HepG2 (cell line): Measurements from ENCODE around the gene TALDO1. TPM values are rescaled to one million over a fixed set of nuclear protein-coding genes. Genes with fewer than 3 reads are reported as not detected.
A peak's percentile ranks its signal among the peaks of the same experiment; 100 is the strongest.

Experiments
- ARID2 ChIP-seq: sonication (generic); formaldehyde crosslinking; IDR thresholded peaks from 2 replicates; pipeline ENCODE4 v1.8.1; 2022; ENCODE audit warnings: mild to moderate bottlenecking, missing genetic modification reagents, borderline replicate concordance
- ATF4 ChIP-seq, 2 experiments: fragments of 450-650 bp in 1 of 2; sonication (generic) in 1 of 2; formaldehyde crosslinking; IDR thresholded peaks; 2 replicates each; pipeline versions ENCODE4 v1.5.0 to v1.8.0; 2020 to 2022; ENCODE audit warnings: mild to moderate bottlenecking in 1 of 2, missing genetic modification reagents in 1 of 2
- FLYWCH1 ChIP-seq: sonication (generic); formaldehyde crosslinking; IDR thresholded peaks from 2 replicates; pipeline ENCODE4 v1.8.1; 2023; ENCODE audit warnings: mild to moderate bottlenecking, missing genetic modification reagents
- GMEB1 ChIP-seq: sonication (generic); formaldehyde crosslinking; IDR thresholded peaks from 2 replicates; pipeline ENCODE4 v1.5.1; 2020; ENCODE audit warnings: missing genetic modification reagents, mild to moderate bottlenecking, borderline replicate concordance
- HNF4G ChIP-seq, 2 experiments: sonication (generic) in 1 of 2; formaldehyde crosslinking in 1 of 2; IDR thresholded peaks; 2 replicates each; pipeline versions ENCODE4 v1.4.0 to v1.6.1; 2011 to 2020; ENCODE audit warnings: borderline replicate concordance in 2 of 2, low read depth in 2 of 2, mild to moderate bottlenecking in 2 of 2, low read length in 1 of 2, missing genetic modification reagents in 1 of 2, moderate library complexity in 1 of 2
- KDM5B ChIP-seq: sonication (generic); formaldehyde crosslinking; IDR thresholded peaks from 2 replicates; pipeline ENCODE4 v1.4.0; 2020; ENCODE audit warnings: missing genetic modification reagents, mild to moderate bottlenecking, borderline replicate concordance
- MNT ChIP-seq: fragments of 450-650 bp; IDR thresholded peaks from 2 replicates; pipeline ENCODE4 v1.6.1; 2016
- NFYC ChIP-seq: IDR thresholded peaks from 2 replicates; pipeline ENCODE4 v1.6.1; 2016; ENCODE audit warnings: missing genetic modification reagents, missing compliant biosample characterization
- RBFOX2 ChIP-seq: fragments of 200-400 bp; formaldehyde crosslinking; IDR thresholded peaks from 2 replicates; pipeline ENCODE4 v1.6.1; 2017; ENCODE audit warnings: low read depth, mild to moderate bottlenecking, low read length
- SIX4 ChIP-seq: sonication (generic); formaldehyde crosslinking; IDR thresholded peaks from 2 replicates; pipeline ENCODE4 v1.4.0; 2020; ENCODE audit warnings: missing genetic modification reagents
- TCF7L2 ChIP-seq: IDR thresholded peaks from 2 replicates; pipeline ENCODE4 v1.6.1; 2011; ENCODE audit warnings: mild to moderate bottlenecking, low read depth, low read length, moderate library complexity
- TFE3 ChIP-seq: IDR thresholded peaks from 2 replicates; pipeline ENCODE4 v1.6.1; 2016
- YY1 ChIP-seq: IDR thresholded peaks from 2 replicates; pipeline ENCODE4 v1.6.1; 2011; ENCODE audit warnings: low read length, low read depth, moderate library complexity, mild to moderate bottlenecking; ENCODE audit not compliant: insufficient read depth, insufficient replicate concordance
- ZNF24 ChIP-seq: fragments of 450-650 bp; IDR thresholded peaks from 2 replicates; pipeline ENCODE4 v1.6.1; 2017; ENCODE audit warnings: antibody characterized with exemption, mild to moderate bottlenecking
- ZNF274 ChIP-seq: sonication (generic); formaldehyde crosslinking; IDR thresholded peaks from 2 replicates; pipeline ENCODE4 v1.5.1; 2020; ENCODE audit warnings: mild to moderate bottlenecking, missing genetic modification reagents
- ZNF562 ChIP-seq: sonication (generic); formaldehyde crosslinking; IDR thresholded peaks from 2 replicates; pipeline ENCODE4 v1.8.0; 2022; ENCODE audit warnings: missing genetic modification reagents, borderline replicate concordance
- polyA plus RNA-seq, 8 experiments: library from polyadenylated mRNA; depleted of rRNA in 3 of 8; stranded (reverse) in 7 of 8; unstranded in 1 of 8; fragments of >200 nt; fragmentation: Illumina TruSeq in 4 of 8; extraction: Trizol in 4 of 8; gene quantifications; 2 replicates each; pipeline versions ENCODE4 v1.2.1 to v1.2.3, GENCODE V29; 2011 to 2016; ENCODE audit warnings: low read depth in 4 of 8, missing spikeins in 1 of 8, mixed read lengths in 1 of 8; ENCODE audit not compliant: insufficient read depth in 1 of 8
- total RNA-seq, 5 experiments: library from RNA; depleted of rRNA; stranded (reverse); fragments of >200 nt; fragmentation: Illumina TruSeq; extraction: Trizol; gene quantifications; 2 replicates each; pipeline ENCODE4 v1.2.3, GENCODE V29; 2016; ENCODE audit warnings: low read depth in 1 of 5
- TF ChIP-seq, protein P1 (sequence below): sonication (generic); formaldehyde crosslinking; IDR thresholded peaks from 2 replicates; pipeline ENCODE4 v1.4.0; 2020; ENCODE audit warnings: missing genetic modification reagents, borderline replicate concordance
- TF ChIP-seq, protein P2 (sequence below): sonication (generic); formaldehyde crosslinking; IDR thresholded peaks from 2 replicates; pipeline ENCODE4 v1.4.0; 2020; ENCODE audit warnings: missing genetic modification reagents

TALDO1 gene
- total and polyA plus RNA-seq, 2 of the 13 experiments (the other 11 are each of a cell fraction or from before 2014, with no cell fraction given): 107 to 240 TPM

- TF ChIP-seq MNT (no peak), ATF4 (CRISPR knock-in tag; IDR thresholded peaks at IDR 0.05) (no peak), YY1 (no peak), ZNF24 (no peak), SIX4 (no peak), TFE3 (CRISPR knock-in tag) (peak; percentile 44), RBFOX2 (peak; percentile 89), GMEB1 (CRISPR knock-in tag) (no peak), FLYWCH1 (CRISPR knock-in tag) (peak; percentile 39; the same call in 1 of the 2 replicates), HNF4G (IDR thresholded peaks at IDR 0.05; ENCODE audit: borderline replicate concordance, low read depth, low read length) (no peak), HNF4G (CRISPR knock-in tag; IDR thresholded peaks at IDR 0.05; ENCODE audit: borderline replicate concordance, low read depth) (no peak), NFYC (CRISPR knock-in tag) (no peak), KDM5B (CRISPR knock-in tag) (peak; percentile 81; the same call in 1 of the 2 replicates), ZNF562 (no peak), ARID2 (no peak; the same call in 1 of the 2 replicates), ZNF274 (CRISPR knock-in tag) (no peak), TCF7L2 (no peak)
- TF ChIP-seq, protein P1, sequence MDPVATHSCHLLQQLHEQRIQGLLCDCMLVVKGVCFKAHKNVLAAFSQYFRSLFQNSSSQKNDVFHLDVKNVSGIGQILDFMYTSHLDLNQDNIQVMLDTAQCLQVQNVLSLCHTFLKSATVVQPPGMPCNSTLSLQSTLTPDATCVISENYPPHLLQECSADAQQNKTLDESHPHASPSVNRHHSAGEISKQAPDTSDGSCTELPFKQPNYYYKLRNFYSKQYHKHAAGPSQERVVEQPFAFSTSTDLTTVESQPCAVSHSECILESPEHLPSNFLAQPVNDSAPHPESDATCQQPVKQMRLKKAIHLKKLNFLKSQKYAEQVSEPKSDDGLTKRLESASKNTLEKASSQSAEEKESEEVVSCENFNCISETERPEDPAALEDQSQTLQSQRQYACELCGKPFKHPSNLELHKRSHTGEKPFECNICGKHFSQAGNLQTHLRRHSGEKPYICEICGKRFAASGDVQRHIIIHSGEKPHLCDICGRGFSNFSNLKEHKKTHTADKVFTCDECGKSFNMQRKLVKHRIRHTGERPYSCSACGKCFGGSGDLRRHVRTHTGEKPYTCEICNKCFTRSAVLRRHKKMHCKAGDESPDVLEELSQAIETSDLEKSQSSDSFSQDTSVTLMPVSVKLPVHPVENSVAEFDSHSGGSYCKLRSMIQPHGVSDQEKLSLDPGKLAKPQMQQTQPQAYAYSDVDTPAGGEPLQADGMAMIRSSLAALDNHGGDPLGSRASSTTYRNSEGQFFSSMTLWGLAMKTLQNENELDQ (CRISPR knock-in tag): no peak
- TF ChIP-seq, protein P2, sequence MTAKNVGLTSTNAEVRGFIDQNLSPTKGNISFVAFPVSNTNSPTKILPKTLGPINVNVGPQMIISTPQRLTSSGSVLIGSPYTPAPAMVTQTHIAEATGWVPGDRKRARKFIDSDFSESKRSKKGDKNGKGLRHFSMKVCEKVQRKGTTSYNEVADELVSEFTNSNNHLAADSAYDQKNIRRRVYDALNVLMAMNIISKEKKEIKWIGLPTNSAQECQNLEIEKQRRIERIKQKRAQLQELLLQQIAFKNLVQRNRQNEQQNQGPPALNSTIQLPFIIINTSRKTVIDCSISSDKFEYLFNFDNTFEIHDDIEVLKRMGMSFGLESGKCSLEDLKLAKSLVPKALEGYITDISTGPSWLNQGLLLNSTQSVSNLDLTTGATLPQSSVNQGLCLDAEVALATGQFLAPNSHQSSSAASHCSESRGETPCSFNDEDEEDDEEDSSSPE (CRISPR knock-in tag): no peak
Observed at GRCh38 chr11:727859-728748, 19.2 kb upstream of the TALDO1 start (continued).
